Endothelial cell of umbilical vein (primary cell): ENCODE measurements around the gene MIB1. TPM values are rescaled to one million over a fixed set of nuclear protein-coding genes. Genes with fewer than 3 reads are reported as not detected.
A peak's percentile ranks its signal among the peaks of the same experiment; 100 is the strongest.

Experiments used
- BruUV-seq: library from RNA; stranded (reverse); fragments of 400-500 nt; replicated peaks from 2 replicates; lab custom pipeline; 2021; lab: Mats Ljungman, UMichigan
- CTCF ChIA-PET: fragments of 300-600, 350-600 bp; sonication (Branson Sonifier 250); formaldehyde crosslinking; loops from one replicate; lab custom pipeline; 2021; ENCODE audit warnings: antibody characterized with exemption, inconsistent platforms; lab: Charles Lee
- POLR2A ChIA-PET: fragments of 300-600, 350-600 bp; sonication (Branson Sonifier 250); formaldehyde crosslinking; loops from one replicate; lab custom pipeline; 2021; ENCODE audit warnings: antibody characterized with exemption, inconsistent platforms; lab: Charles Lee
- DNase-seq: peaks from one replicate; pipeline ENCODE4 v3.0.0-alpha.2; 2011; ENCODE audit warnings: low read depth, low spot score
- FAIRE-seq: peaks from 2 replicates; lab custom pipeline; 2011; peaks lifted over from hg19 to GRCh38; lab: Jason Lieb, UNC
- H2AFZ ChIP-seq: 2 replicates; pipeline ENCODE4 v1.6.0; 2012; ENCODE audit warnings: low read depth, low read length, control low read depth, inconsistent platforms
- H3K27ac ChIP-seq: 2 replicates; pipeline ENCODE4 v1.5.1; 2011; ENCODE audit warnings: low read depth, mild to moderate bottlenecking, control low read depth, low read length, moderate library complexity; ENCODE audit not compliant: insufficient read depth
- H3K27me3 ChIP-seq, 2 experiments: 2 replicates each; pipeline versions ENCODE4 v1.6.0 to v1.6.1; 2011; ENCODE audit warnings: low read length in 2 of 2, mixed read lengths in 1 of 2; ENCODE audit not compliant: control insufficient read depth in 2 of 2, insufficient read depth in 2 of 2
- H3K36me3 ChIP-seq, 2 experiments: 2 replicates in 1 of 2; 3 replicates in 1 of 2; pipeline ENCODE4 v1.5.1; 2011; ENCODE audit warnings: low read length in 2 of 2, mild to moderate bottlenecking in 1 of 2, moderate library complexity in 1 of 2; ENCODE audit not compliant: control insufficient read depth in 2 of 2, insufficient read depth in 2 of 2; ENCODE audit errors: extremely low read depth in 1 of 2
- H3K4me1 ChIP-seq: 3 replicates; pipeline ENCODE4 v1.5.1; 2011; ENCODE audit warnings: mild to moderate bottlenecking, low read length; ENCODE audit not compliant: control insufficient read depth, insufficient read depth; ENCODE audit errors: extremely low read depth
- H3K4me2 ChIP-seq: 2 replicates; pipeline ENCODE4 v1.6.1; 2011; ENCODE audit warnings: low read length, control low read depth, mixed read lengths; ENCODE audit not compliant: insufficient read depth
- H3K4me3 ChIP-seq, 3 experiments: fragments of 200-600 bp in 1 of 3; sonication (generic), shearing (Covaris generic) in 1 of 3; replicated peaks in 1 of 3; 2 replicates each; pipeline ENCODE4 v1.5.1; 2011 to 2016; ENCODE audit warnings: control low read depth in 3 of 3, low read length in 3 of 3, mild to moderate bottlenecking in 2 of 3, inconsistent platforms in 1 of 3, low read depth in 1 of 3, moderate library complexity in 1 of 3; ENCODE audit not compliant: insufficient read depth in 1 of 3
- H3K79me2 ChIP-seq: 2 replicates; pipeline ENCODE4 v1.6.0; 2012; ENCODE audit warnings: low read length, inconsistent platforms; ENCODE audit not compliant: control insufficient read depth, insufficient read depth
- H3K9ac ChIP-seq: replicated peaks from 2 replicates; pipeline ENCODE3; 2011; ENCODE audit warnings: low read length, control low read depth; ENCODE audit not compliant: insufficient read depth; ENCODE audit errors: extremely low read depth
- H3K9me1 ChIP-seq: replicated peaks from 3 replicates; pipeline ENCODE4 v1.6.0; 2011; ENCODE audit warnings: mild to moderate bottlenecking, low read length; ENCODE audit not compliant: control insufficient read depth, insufficient read depth; ENCODE audit errors: extremely low read depth
- H3K9me3 ChIP-seq: replicated peaks from 2 replicates; pipeline ENCODE4 v1.5.1; 2012; ENCODE audit warnings: low read length, inconsistent platforms; ENCODE audit not compliant: control insufficient read depth, insufficient read depth
- H4K20me1 ChIP-seq: replicated peaks from 2 replicates; pipeline ENCODE3; 2011; ENCODE audit warnings: mild to moderate bottlenecking, low read length; ENCODE audit not compliant: control insufficient read depth, insufficient read depth; ENCODE audit errors: extremely low read depth
- CTCF ChIP-seq, 2 donors: IDR thresholded peaks; 1 replicate in 1 of 2; 2 replicates in 1 of 2; pipeline ENCODE4 v1.5.1; 2011; ENCODE audit warnings: low read length in 2 of 2, mild to moderate bottlenecking in 2 of 2, moderate library complexity in 2 of 2, control low read depth in 1 of 2, inconsistent platforms in 1 of 2, low read depth in 1 of 2; ENCODE audit not compliant: insufficient read depth in 1 of 2; ENCODE audit errors: extremely low read depth in 1 of 2
- JUN ChIP-seq: IDR thresholded peaks from 2 replicates; pipeline ENCODE4 v1.6.1; 2011; ENCODE audit warnings: borderline replicate concordance, low read depth; ENCODE audit not compliant: insufficient read length, insufficient read depth
- MAX ChIP-seq: IDR thresholded peaks from 2 replicates; pipeline ENCODE4 v1.6.1; 2011; ENCODE audit not compliant: insufficient read depth, insufficient read length
- dilution Hi-C: fragments of 300-500 bp; cut with MboI; formaldehyde crosslinking; loops from one replicate; pipeline ENCODE4 v1.15.0; 2019; ENCODE audit warnings: low sequenced_read_pairs; ENCODE audit not compliant: extremely low pct_ligation_motif_present
- intact Hi-C: fragments of 100-400 bp; cut with micrococcal nuclease; formaldehyde crosslinking; loops from one replicate; pipeline ENCODE4 v1.10.0; 2022
- polyA plus RNA-seq, 4 experiments: library from polyadenylated mRNA; depleted of rRNA in 3 of 4; stranded (reverse) in 3 of 4; unstranded in 1 of 4; fragments of >200 nt; gene quantifications; 2 replicates each; pipeline versions ENCODE4 v1.2.1 to v1.2.3, GENCODE V29; 2011 to 2012; ENCODE audit warnings: missing spikeins in 1 of 4
- total RNA-seq: library from RNA; stranded (reverse); gene quantifications from 2 replicates; pipeline ENCODE4 v1.2.3, GENCODE V29; 2021

The MIB1 gene
- total and polyA plus RNA-seq, 2 donors (not counting 3 experiments of a cell fraction or from before 2014, with no cell fraction given) = 6.3 to 37.5 TPM

DNA sequence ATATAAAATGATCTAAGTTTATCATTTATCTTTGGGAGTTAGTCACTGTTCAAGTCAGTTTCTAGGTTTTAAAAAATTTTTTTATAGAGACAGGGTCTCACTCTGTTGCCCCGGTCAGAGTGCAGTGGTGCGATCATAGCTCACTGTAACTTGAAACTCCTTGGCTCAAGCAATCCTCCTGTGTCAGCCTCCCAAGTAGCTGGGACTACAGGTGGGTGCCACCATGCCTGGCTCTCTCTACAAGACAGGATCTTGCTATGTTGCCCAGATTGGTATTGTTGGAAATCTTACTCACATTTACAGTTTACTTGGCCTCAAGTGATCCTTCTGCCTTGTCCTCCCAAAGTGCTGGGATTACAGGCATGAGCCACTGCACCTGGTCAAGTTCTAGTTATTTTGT, 74.5 kb downstream of the MIB1 start:
- FAIRE-seq (no peak), DNase-seq (no peak)
- intact Hi-C loops = no loop called here
- H3K79me2 ChIP-seq = no peaks in the 10 kb centered on the region
- no peaks in the 10 kb centered on the region for H3K9me3 ChIP-seq
- ChIA-PET POLR2A (no interaction called here), CTCF (interaction anchor here (1.2 to 1.8 kb wide), 3 partner anchors 12 to 36 kb away, joined by 3 to 4 read pairs (median 3); no protein-coding TSS in a partner anchor)
- H3K27me3 ChIP-seq = no peaks in the 10 kb centered on the region
- no peak overlapping the region for H3K9ac ChIP-seq
- H2AFZ ChIP-seq = no peak overlapping the region
- H3K4me3 ChIP-seq = no peak overlapping the region
- no peaks in the 10 kb centered on the region for H3K9me1 ChIP-seq
- dilution Hi-C loops = no loop called here
- BruUV-seq = no TSS peak
- H4K20me1 ChIP-seq = no peaks in the 10 kb centered on the region
- H3K4me1 ChIP-seq = no peaks in the 10 kb centered on the region
- no peak for TF ChIP-seq CTCF (IDR thresholded peaks at IDR 0.05; ENCODE audit: extremely low read depth in 1 of 2, insufficient read depth in 1 of 2, low read depth in 1 of 2, low read length in 2 of 2)
- TF ChIP-seq MAX = no peak
- H3K27ac ChIP-seq = no peak overlapping the region
- H3K36me3 ChIP-seq = peaks cover 0 to 2% of the 10 kb centered on the region in 2 experiments
- no peak overlapping the region for H3K4me2 ChIP-seq

- BruUV-seq = no TSS peak
- H3K27me3 ChIP-seq = no peaks in the 10 kb centered on the region
- H3K4me1 ChIP-seq = no peaks in the 10 kb centered on the region
- no peak overlapping the region for H3K9ac ChIP-seq
- H3K27ac ChIP-seq = no peak overlapping the region
- ChIA-PET CTCF (interaction anchor here (0.5 to 2.3 kb wide), 38 partner anchors 8 to 1163 kb away, joined by 3 to 29 read pairs (median 4); partner anchors contain the start of gene ESCO1), POLR2A (interaction anchor here (0.5 kb wide), 1 partner anchor 335 kb away, joined by 5 read pairs; no protein-coding TSS in a partner anchor)
- TF ChIP-seq MAX (no peak), JUN (no peak), CTCF (IDR thresholded peaks at IDR 0.05; ENCODE audit: extremely low read depth in 1 of 2, insufficient read depth in 1 of 2, low read depth in 1 of 2, low read length in 2 of 2) (peak; percentile 34)
- peak; percentile 42 for DNase-seq
- dilution Hi-C loops (no loop called here), intact Hi-C loops (loop anchor here (1.0 to 10.0 kb wide), 2 partner anchors 31 to 425 kb away; no protein-coding TSS in a partner anchor)
- H3K4me2 ChIP-seq = no peak overlapping the region
- peaks cover 0 to 5% of the 10 kb centered on the region in 2 experiments for H3K36me3 ChIP-seq
- no peaks in the 10 kb centered on the region for H3K9me3 ChIP-seq
- H2AFZ ChIP-seq = no peak overlapping the region
- no peaks in the 10 kb centered on the region for H3K79me2 ChIP-seq
- H4K20me1 ChIP-seq = no peaks in the 10 kb centered on the region
- FAIRE-seq = no peak
- H3K4me3 ChIP-seq = no peak overlapping the region
- no peaks in the 10 kb centered on the region for H3K9me1 ChIP-seq
These were observed 79.6 kb downstream of the MIB1 start for GRCh38 chr18:21820033-21820810.
